SK-N-DZ (cell line): ENCODE measurements around the gene PRTG.
"Not testable (repeated sequence)": the region's sequence is repeated elsewhere in the genome, so short reads cannot be mapped to it uniquely, and the experiment has no call there.

Experiments used
- DNase-seq: peaks from one replicate; pipeline ENCODE4 v3.0.0-alpha.2; 2015; ENCODE audit warnings: low spot score

The PRTG gene

DNA sequence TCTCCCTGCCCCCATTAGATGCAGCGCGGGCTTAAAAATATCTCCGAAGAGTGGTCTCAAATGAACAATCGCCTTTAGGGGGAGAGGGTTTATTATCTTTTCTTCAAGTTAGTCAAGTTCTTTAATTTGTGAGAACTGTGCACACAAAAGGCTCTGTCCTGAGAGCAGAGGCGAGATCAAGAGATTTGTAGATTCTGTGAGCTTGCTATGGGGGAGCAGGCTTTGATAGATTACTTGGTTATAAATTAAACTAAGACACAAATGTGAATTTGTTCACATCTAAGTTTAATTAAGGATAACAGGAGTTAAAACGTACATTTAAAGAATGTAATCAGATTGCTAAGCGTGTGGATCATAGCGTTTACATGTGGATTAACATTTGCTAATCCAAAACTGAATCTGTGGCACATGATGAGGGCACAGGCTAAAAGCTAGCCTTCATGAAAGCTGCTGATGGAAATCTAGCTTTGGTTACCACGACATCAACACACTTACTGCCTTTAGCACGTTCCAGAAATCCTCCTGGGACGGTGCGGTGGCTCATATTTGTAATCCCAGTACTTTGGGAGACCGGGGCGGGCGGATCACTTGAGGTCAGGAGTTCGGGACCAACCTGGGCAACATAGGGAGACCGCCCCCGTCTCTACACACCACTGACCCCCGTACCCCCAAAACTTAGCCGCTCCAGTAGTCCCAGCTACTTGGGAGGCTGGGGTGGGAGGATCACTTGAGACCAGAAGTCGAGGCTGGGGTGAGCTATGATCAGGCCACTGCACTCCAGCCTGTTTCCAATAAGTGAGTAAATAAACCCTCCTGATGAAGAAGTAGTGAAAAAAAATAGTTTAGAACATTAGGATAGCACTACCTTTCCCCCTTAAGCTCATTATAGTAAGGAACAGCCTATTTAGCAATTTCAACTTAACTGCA lies 1.0 kb upstream of the PRTG start:
- peak; percentile 5 for DNase-seq

DNA sequence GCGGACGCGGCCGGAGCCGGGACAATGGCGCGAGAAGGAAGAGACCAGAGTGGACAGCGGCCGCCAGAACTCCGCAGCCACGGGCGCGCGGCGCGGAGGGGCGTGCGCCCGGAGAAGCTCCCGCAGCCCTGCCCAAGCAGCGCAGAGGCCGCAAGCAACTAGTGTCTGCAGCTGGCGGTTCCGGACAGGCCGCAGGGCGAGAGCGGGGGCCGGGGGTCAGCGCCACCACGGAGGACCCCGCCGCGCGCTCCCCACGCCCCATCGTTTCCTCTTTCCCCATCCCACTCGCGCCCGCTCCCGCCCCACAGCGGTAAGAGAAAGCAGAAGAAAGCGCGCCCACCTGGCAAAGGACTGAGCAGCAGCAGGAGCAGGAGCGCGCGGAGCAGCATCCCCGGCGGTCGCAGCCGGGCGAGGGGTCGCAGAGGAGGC lies 440 bp downstream of the PRTG start:
- peak; percentile 71 for DNase-seq

DNA sequence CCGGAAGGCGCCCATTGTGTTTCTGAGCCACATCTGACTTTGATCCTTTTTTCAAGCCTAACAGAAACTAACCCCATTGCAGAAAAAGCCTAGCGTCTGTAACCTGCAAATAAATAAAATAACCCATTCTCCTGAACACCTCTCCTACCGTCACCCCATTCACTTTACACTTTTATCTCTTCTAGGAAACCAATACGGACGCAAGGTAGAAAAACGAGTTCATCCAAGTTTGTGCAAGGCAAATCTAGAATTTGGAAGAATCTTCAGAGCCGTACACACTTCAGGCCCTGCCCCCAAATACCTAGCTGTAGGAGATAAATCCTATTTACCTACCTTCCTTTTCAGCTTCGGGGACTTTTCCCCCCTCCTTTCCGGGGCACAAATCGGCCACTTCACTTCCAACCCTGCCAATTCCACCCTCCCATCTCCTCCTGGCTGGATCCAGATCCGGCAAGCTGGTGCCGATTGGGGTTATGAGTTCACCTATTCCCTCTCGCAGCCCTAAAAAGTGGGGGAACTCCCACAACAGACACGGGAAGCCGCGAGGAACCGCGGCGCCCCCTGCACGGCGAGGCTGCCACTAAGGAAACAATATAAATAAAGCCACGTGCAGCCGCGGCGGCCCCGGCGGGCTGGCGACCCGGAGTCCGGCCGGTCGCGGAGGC lies 987 bp downstream of the PRTG start:
- DNase-seq = peak; percentile 32

DNA sequence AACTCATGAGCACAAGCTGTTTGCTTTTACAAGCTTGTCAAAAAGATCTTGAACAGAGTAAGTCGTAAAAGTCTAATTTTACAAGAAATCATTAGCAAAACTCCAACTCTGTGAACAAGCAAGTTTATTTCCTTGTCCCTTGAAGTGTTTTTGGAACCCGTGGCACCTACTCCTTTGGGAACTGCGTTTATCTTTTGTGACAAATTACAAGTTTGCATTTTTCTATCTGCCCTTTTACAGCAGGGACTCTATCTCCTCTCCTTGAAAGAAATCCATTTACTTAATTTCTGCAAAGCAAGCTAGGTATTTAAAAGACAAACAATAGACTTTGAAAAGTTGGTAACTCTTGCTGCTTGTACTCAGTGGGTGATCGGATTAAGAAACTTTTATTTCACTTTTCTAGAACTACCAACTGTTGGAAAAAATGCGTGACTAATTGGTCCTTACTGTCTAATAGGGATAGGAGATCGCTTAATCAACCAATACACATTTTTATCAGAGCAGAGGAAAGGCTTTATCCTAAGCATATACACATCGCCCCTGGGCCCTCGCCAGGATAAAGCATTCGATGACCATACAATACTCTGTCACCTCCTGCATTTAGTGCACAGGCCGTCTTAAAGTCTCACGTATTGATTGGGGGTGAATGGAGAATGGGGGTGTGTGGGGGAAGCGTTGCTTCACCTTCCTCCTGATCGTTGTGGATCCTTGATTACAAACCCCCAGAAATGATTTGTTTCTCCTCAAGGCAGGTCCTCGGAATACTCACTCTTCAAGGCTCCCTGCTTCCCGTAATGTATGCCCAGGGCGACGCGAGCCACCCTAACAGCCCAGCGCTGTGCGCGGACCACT lies 1.7 kb downstream of the PRTG start:
- peak; percentile 37 for DNase-seq

DNA sequence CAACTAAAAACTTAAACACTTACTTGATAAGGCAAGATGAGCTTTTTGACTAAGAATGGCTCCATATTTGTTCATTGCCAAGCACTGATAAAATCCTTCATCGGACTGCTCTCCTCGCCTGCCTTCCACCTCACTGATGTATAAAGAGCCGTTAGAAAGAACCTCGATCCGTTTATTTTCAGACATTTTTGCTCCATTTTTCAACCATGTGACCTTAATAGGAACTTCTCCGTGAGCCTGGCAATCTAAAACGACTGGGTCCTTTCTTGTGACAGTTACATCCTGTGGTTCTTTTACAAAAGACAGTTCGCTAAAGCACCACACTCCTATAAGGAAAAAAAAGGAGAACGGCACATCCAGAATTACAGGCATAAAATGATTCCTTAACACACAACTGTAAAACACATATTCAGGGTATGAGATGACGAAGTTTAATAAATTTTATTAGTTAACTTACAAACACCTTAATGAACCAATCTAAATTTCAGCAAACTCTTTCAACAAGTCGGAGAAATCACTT lies 2.5 kb downstream of the PRTG start:
- no peak for DNase-seq

DNA sequence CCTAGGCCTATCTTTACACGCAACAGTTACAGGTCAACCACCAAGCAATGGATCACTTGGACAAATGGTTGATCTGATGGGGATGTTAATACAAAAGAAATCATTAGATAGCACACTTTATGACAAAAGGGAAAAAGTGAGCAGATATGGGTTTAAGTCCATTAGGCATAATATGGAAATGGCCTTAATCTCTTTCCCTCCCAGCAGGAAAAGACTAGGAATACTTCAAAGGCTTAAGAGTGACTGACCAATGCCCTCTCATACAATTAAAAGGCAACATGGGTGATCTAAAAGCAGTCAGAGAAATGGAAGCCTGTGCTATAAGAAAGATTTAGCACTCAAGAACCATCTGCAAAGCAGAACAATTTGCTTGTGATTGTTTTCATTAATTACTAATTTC lies 3.3 kb downstream of the PRTG start:
- no peak for DNase-seq

DNA sequence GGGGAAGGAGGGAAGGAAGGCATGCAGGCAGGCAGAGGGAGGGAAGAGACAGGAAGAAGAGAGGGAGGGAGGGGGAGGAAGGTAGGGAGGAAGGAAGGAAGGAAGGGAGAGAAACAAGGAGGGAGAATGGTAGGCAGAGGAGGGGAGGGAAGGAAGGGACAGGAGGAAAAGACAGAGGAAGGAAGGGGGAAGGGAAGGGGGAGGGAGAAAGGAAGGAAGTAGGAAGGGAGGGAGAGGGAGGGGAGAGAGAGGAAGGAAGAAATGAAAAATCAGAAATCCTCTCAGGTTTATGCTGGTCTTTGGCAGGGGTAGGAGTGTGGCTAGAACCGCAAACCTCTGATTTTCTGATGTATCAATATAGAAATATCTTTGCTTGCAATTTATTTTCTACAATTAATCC lies 4.2 kb downstream of the PRTG start:
- DNase-seq = no peak

DNA sequence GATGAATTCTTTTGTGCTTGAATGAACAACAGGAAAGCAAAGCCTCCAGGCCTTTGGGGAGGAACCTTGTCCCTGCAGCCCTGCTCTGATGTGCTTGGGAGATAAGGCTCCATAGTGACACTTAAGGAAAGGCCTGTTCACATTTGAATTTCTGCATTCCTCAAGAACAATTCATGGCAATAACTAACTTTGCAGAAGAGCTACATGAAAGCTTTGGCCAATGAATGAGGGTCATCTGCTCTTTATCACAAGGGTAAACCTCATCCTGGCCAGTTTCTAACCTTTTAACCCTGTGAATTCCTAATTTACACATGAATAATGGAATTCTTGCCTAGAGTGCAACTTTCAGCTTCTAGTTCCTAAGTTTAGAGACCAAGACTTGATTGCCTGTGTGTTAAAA lies 5.6 kb downstream of the PRTG start:
- peak; percentile 56 for DNase-seq

DNA sequence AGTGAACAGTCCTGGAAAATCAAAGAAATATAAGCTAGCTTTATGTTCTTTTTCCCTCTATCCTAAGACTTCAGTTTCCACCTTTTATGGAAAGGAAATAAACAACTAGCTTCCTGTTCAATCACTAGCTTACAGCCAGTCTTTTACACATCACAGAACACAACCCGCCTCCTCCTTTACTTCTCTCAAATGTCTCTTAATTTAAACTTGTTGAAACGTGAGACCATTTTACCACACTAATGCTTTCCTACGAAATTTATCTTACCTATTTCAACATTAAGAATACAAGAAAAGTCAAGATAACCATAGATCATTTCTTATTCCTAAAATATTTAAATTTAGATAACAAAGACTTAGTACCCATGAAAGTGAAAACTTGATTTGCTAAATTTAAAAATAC lies 6.2 kb downstream of the PRTG start:
- DNase-seq = no peak

DNA sequence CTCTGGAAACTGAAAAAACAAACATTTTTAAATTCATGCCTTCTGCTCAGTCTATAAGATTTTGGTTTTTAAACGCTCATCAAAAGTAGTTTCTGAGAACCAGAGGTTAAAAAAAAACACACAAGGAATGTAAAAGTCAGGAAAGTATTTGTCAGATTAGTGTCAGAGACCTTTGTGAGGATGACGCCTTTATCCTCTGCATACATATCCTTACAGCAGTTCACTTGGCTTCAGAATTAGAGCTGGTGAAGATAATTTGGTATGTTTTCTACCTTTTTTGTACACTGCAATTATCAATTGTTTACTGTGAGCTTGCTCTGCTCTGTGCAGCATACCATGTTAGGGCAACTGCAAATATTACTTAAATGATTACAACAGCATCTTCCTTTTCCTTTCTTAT lies 8.3 kb downstream of the PRTG start:
- no peak for DNase-seq

DNA sequence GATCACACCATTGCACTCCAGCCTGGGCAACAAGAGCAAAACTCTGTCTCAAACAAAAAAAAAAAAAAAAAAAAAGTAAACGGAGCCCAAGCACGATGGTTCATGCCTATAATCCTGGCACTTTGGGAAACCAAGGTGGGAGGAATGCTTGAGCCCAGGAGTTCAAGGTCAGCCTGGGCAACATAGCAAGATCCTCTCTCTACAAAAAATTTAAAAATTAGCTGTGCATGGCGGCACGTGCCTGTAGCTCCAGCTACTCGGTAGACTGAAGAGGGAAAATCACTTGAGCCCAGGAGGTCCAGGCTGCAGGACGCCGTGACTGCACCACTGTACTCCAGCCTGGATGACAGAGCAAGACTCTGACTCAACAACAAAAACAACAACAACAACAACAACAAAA lies 9.5 kb downstream of the PRTG start:
- not testable (repeated sequence) for DNase-seq

DNA sequence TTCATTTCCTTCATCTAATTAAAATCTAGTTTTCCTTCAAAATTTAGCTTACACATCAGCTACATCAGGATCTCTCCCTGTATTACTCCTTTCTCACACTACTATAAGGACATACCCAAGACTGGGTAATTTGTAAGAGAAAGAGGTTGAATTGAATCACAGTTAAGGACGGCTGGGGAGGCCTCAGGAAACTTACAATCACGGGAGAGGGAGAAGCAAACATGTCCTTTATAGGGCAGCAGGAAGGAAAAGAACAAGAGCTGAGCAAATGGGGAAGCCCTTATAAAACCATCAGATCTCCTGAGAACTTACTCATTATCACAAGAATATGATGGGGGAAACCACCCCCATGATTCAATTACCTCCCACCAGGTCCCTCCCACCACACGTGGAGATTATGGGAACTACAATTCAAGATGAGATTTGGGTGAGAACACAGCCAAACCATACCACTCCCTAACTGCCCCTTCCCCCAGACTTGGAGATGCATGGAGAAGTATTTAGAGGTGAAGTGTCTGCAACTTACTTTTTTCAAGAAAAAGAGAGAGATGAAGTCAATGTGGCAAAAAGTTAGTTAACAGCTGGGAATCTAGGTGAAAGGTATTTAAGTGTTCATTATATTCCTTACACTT lies 21.3 kb downstream of the PRTG start:
- DNase-seq = no peak

DNA sequence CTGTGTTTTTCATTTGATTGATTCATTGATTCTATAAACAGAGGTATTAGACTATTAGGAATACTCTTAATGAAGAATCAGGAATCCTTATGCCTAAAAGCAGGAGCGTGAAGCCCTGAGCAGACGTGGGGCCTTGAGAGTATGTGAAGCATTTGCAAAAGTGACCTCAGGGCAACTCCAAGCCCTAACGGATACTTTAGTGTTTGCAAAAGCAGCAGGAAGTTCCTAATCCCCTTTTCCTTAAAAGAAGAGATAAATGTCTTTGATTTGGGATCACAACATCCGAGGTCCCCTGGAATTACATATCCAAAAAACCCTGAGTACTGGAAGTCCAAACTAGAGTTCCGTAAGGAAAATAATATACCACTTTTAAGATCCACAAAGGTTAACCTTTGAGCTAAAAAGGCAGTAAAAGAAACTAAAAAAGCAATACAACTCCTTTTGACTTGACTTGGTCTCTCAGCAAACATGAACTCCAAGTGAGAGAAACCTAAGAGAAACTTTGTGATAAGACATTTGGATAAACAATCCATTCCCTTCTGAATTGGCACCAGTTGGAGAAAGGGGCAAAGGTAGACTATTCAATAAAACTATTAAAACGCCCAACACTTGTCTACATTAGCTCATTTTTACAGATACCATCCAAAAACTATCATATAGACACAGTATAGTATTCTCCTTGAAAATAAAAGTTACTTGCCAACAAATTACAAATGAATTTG lies 27.4 kb downstream of the PRTG start:
- no peak for DNase-seq

DNA sequence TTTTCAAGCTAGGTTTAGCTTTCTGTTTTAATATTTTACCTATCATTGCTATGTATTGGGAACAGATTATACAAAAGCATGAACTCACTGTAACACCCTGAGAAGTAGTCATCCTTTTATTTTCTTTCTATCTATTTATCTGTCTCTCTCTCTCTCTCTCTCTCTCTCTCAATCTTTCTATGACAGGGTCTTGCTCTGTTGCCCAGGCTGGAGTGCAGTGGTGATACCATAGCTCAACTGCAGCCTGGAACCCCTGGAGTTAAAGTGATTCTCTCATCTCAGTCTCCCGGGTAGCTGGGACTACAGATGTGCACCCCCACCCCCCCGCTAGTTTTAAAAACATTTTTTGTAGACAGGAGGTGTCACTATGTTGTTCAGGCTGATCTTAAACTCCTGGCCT lies 28.9 kb downstream of the PRTG start:
- no peak for DNase-seq

DNA sequence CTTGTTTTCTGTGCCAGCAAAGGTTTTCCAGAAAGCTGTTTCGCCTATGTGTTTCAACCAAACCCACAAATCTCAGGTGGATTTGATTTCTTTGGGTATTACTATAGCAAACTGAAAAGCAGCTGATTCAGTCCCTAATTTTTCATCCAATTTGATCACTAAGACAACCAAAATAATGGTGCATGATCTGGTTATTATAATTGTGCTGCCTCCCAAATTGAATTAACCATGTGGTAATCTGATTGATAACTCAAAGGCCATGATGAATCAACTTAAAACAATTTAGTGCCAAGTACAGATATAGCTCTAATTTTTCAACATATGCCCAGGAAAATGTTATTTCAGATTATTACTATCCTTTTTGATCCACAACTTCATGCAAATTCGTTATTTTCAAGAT lies 30.6 kb downstream of the PRTG start:
- DNase-seq = peak; percentile 26

DNA sequence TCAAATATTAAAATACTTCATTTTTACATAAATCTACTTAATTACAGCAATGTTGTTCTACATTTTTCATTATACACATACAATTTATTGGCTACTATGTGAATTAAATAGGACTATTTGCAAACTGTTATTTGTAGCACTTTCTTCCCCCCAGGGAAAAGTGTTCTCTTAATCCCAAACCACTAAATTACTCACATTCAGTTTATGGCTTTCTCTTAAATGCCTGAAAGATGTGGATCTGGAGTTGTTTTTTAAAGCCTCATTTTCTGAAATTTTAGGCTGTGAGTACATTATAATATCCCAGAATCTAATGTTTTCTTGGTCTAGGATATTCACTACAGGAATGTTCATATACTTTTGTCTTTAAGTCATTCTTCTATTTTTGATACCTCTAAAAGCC lies 32.7 kb downstream of the PRTG start:
- no peak for DNase-seq

DNA sequence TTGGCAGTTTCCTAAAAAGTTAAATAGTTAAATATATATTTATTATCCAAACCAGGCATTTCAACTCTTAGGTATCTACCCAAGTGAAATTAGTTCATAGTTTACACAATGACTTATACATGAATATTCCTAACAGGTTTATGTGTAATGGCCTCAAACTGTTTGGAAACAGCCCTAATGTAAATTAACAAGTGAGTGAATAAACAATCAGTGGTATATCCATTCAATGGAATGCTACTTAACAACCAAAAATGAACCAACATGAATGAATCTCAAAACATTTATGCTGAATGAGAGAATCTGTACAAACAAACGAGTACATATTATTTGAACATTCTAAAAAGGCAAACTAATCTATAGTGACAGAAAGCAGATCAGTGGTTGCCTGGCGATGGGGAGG lies 33.5 kb downstream of the PRTG start:
- DNase-seq = no peak

DNA sequence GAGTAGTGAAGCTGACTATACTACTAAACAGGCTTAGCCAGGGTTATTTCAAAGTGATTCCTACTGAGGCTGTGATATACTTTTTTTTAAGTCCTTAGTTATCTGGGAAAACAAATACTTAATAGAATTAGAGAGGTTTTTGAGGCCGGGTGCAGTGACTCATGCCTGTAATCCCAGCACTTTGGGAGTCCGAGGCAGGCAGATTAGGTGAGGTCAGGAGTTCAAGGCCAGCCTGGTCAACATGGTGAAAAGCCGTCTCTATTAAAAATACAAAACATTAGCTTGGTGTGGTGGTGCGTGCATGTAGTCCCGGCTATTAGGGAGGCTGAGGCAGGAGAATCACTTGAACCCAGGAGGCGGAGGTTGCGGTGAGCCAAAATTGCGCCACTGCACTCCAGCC lies 34.2 kb downstream of the PRTG start:
- DNase-seq = no peak

DNA sequence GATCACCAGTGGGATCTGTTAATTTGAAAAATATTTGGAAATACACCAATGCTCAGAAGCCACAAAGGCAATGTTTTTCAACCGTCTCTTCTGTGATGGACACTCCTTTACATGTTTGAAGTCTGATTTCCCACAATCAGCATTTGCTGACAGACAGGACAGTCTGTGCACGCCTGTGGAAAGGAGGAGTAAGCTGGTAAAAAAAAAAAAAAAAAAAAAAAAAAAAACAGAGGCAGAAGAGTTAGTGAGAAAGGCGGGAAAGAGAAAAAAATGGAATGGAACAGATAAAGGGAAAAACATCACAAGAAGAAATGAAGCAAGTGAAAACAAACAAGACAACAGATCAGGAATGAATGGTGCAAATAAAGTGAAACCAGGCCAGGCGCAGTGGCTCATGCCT lies 35.0 kb downstream of the PRTG start:
- no peak for DNase-seq

DNA sequence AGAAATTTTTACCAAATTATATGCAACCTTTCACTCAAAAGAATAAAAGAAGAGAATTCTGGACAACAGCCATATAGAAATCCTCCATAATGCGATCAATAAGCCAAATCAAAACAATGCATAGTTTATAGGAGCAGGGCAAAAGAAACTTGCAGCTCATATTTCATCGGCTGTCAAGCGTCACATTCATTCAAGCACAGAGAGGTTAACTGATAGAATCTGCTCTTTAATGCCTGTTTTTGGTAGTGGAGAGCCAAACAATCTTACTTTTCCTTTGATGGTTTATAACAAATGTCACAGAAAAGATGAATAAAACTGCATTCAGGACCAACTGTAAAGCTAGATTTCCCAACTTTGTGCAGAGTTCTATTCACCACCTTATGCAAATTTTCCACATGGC lies 35.4 kb downstream of the PRTG start:
- no peak for DNase-seq

DNA sequence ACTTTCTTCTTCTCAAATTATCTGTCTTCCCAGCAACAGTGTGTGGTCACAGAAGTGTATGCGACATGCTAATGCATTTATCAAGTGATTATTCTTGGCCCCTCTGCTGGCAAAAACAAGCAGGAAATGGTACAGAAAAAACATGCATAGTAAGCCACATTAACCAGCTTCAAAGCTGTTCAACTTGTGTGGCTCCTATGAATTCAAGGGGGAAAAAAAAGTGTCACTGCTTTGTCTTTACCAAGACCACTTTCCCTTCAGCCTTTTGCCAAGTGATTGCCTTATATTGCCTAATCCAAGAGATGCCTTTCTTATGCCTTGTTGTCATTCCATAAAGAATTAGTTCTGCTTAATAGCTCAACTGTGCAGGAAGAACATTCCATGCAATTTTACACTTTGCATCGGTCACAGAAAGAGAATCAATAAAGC lies 39.1 kb downstream of the PRTG start:
- DNase-seq = no peak
